Measurements from ENCODE around the gene TUBB2B.
A peak's percentile ranks its signal among the peaks of the same experiment; 100 is the strongest.

The TUBB2B gene

GRCh38 chr6:3232017-3232945 is 4.8 kb upstream of the TUBB2B start:
- DNase-seq: peak; percentile 39

DNA sequence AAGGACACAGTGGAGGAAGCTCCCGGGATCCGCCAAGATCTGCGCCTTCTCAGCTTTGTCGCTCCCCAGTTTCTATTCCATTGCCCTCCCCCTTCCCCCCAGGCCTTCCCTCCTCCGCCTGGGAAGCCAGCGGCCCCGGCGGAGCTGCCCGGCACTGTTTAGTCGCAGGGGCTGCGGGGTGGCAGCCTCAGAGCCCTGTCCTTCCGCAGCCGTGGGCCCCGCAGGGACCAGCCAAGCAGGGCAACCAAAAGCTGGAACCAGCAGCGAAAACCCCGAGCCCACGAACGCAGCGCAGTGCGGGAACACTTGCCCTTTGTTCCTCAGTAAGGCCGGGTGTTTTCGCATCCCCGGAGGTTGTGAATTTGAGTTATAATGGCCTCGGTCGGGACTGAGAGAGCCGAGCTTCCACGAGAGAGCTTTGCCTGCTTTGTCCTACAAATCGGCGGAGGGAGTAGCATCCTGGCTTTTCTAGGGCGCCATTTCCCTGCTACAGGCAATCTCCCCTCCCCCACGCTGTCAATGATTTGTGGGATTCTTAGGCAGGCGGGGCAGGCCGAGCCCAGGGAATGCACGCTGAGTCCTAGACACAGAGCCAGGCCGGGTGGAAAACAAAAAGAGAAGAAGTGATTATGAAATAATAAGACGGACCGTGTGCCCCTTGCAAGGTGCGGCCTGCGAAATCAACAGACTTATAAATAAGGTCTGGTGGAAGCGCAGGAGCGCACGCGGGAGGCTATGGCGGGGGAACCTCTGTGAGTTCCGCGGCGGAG is 4.0 kb upstream of the TUBB2B start:
- peak; percentile 95 for DNase-seq

DNA sequence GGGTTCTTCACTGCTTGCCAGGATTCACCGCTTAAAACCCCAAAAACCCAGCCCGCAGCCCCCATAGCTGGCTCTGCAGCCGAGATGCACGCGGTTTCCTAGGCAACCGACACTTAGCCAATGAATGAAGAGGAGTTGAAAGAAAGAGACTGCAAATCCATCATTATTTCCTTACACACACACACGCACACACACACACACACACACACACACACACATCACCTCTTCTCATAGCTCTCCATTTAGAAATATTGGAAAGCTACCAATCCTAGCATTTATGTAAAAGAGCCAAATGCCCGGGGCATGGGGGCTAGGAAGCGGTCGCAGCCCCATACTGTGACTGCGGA is 3.4 kb upstream of the TUBB2B start:
- DNase-seq: peak; percentile 95

DNA sequence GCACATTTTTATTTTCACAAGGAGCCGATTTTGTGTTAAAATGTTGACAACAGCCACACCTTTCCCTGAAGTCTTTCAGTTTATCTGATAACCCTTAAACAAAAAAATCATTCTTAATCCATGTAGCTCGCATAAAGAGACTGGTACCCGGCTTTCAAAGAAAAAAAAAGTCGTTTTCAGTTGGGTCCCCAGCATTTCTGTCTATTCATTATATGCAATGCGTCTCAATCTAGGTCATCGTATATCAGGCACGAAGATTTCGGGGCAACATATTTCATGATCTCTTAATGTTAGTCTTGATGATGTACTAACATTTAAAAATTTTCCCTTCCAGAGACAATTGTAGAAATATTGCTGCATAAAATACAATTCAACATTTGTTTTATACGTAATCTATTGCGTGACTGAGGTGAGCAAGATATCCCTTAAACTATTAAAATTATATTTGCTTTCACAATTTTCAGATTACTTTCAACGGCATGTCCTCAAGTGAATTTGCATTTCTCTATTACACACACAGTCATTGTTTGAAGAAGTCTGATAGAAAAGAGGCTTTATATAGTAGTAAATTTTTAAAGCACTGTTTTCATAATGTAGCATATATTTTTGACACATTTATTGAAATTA is 2.9 kb upstream of the TUBB2B start:
- no peak for DNase-seq

DNA sequence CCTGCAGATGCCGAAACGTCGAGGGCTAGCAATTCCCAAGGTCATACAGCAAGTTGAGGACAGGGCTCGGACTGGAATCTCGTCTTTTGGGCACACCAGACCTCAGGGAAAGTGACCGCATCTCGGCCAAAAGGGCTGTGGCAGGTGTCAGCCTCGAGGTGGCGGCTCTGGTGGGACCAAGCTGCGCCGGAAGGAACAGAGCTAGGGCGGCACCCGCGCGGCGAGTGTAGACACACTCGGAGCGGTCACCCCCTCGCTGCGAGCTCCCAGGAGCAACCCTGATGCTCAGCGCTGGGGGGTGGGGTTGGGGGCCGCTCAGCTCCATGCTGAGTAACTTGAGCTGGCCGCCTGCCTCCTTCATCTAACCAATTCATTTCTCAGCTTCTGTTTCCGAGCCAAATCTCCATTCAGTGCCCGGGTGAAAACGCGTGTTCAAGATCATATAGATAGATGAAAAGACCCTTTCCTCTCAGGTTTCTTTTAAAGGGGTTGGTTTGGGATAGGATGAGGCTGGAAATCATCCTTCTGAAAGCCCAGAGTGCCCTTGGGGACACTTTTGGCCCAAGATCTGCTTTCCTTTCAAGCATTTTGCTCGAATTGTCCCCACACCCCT is 2.2 kb upstream of the TUBB2B start:
- peak; percentile 79 for DNase-seq

GRCh38 chr6:3228771-3229565 is 1.5 kb upstream of the TUBB2B start:
- DNase-seq: peak; percentile 72

DNA sequence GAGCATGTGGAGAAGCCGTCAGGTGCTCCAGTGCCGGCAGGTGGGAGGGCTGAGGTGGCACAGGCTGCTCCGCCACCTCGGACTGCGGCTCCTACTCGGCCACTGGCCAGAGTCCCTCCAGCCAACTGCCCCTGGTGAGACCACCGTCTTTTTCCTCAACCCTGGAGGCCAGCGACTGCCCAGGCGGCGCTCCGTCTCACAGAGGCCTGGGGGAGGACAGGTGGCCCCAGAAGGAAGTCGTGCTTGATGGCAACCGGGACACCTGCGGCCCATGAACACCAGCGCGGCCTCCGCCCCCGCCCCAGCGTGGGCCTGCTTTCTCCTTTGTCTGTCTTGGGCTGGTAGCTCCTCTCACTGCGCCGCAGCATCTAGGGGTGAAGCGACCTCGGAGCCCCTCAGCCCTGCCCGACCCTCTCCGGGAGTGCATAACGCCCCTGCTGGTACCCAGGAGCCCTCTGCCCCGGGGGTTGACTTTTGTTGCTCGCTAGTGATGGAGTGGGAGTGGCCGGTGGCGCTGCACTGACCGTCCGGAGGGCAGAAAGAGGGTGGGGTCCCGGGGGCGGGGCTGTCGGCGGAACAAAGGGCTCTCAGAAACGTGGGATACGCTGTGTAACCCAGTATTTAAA is 706 bp upstream of the TUBB2B start:
- DNase-seq: peak; percentile 92

GRCh38 chr6:3226481-3227362 is 731 bp downstream of the TUBB2B start:
- DNase-seq: peak; percentile 80

GRCh38 chr6:3226042-3226441 is 1.4 kb downstream of the TUBB2B start:
- DNase-seq: no peak

DNA sequence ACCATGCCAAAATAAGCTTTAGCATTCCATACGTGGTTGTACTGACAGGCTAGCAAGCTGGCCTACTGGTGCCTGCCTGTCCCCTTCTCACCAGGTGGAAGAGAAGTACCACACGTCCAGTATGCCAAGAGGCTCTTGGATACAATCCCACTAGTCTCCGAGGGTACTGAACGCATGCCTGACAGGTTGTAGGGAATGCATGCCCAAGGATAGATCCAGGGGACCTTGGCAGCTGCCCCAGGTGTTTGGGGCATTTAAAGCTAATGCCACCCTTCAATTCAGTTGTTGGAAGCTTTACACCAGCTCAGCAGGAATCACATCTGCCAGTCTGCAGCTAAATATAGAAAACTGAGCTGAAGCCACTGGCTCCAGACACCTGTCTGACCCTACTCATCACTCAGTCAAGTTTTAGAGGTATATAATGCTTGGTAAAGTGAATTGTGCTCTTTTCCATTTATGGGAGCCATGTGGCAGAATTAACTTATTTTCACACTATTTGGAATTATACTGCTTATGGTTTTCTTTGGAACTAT is 4.9 kb downstream of the TUBB2B start:
- DNase-seq: peak; percentile 92

GRCh38 chr6:3221578-3221977 is 5.9 kb downstream of the TUBB2B start:
- no peak for DNase-seq

- DNase-seq: no peak
Measured at GRCh38 chr6:3220366-3220765, 7.1 kb downstream of the TUBB2B start.

GRCh38 chr6:3218266-3218665 is 9.2 kb downstream of the TUBB2B start:
- DNase-seq: no peak

DNA sequence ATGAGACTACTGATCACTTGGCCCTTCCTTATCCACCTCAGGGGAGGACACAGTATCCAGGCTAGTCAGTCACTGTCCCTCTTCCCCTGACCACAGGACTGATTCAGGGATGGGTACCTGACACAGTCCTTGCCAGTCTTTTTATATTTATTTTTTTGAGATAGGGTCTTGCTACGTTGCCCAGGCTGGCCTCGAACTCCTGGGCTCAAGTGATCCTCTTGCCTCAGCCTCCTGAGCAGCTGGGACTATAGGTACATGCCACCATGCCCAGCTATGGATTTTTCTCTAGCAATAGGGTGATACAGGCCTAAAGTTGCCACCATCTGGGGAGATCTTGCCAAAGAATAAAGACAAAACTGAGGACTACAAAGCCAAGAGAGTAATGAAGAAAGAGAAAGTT is 10.2 kb downstream of the TUBB2B start:
- DNase-seq: no peak

DNA sequence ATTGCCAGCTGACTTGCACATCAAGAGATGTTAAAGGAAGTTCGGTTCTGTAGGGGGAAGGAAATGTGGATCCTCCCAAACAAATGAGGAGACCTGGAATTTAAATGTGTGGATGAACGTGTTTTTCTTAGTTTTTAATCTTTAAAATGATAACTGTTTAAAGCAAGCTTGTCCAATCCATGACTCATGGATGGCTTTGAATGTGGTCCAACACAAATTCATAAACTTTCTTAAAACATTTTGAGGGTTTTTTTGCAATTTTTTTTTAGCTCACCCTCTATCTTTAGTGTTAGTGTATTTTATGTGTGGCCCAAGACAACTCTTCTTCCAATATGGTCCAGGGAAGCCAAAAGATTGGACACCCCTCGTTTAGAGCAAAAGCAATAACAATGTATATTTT is 12.6 kb downstream of the TUBB2B start:
- no peak for DNase-seq

DNA sequence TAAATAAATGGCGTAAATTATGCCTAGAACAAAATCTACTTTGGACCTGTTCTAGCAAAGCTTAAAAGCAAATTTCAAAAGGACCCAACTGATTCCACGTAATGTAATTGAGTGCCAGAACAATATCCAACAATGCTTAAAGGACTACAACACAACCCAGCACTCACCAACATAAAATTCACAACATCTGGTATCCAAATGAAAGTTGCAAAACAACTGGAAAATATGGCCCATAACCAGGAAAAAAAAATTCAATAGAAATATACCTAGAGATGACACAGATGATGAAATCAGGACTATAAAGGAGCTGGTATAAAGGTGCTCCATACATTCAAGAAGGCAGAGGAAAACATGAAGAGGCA is 14.1 kb downstream of the TUBB2B start:
- no peak for DNase-seq

DNA sequence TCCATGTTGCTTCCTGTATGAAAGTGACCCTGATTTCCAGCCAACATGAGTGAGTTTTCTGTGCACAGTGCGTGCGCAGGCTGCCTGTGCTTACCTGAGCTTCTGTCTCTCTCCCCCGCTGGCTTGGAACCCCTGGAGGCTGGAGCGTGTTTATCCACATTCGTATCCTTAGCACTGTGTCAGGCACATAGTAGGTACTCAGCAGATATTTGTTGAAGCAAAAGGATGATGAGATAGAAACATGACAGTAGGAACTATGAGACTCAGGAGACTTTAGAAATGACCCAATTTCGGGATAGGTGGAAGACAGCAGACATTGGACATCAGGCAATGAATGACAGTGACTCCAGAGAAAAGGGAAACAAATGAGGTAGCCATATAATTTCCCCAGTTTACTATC is 15.2 kb downstream of the TUBB2B start:
- DNase-seq: no peak

DNA sequence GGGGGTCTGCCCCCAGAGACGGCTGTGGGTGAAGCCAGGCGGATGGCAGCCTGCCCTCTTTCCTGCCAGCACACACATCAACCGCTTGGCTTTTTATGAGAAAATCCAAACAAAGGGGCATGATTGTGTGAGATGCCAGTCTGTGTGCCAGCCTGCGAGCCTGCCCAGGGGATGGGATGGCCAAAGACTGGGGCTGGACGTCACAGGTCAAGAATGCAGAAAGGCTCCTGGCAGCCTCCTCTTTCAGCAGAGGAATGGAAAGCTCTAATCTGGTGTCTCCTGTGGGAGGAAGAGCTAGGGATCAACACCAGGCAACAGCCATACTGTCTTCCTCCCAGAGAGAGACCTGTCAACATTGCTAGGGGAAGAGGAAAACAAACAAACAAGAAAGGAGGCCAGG is 15.8 kb downstream of the TUBB2B start:
- DNase-seq: no peak

- no peak for DNase-seq
Measured at GRCh38 chr6:3210024-3210610, 17.3 kb downstream of the TUBB2B start.

All from NCI-H2029 (cell line).